COLO668 (cell line): ENCODE measurements around the gene KYAT1.

Source experiments
- DNase-seq: peaks from one replicate; lab custom pipeline; 2025; ENCODE audit not compliant: unreplicated experiment; lab: John Stamatoyannopoulos, UW

Gene KYAT1

GRCh38 chr9:128786681-128787601 is 94.8 kb downstream of the KYAT1 start, which contains the start of gene TBC1D13:
Gene TBC1D13 (plus strand): TSS chr9:128787253. CDS start chr9:128787354, 101 bp downstream.
- DNase-seq: peak; percentile 90

- no peak for DNase-seq
These were observed 96.3 kb downstream of the KYAT1 start for GRCh38 chr9:128785427-128785826.
